Eye (tissue), 1 donor: Measurements from ENCODE around the gene SEMA4D.

ENCODE experiments used
- DNase-seq: peaks from one replicate; pipeline ENCODE4 v3.0.0-alpha.2; 2015

The SEMA4D gene

GRCh38 chr9:89408628-89409101 lies 89.2 kb downstream of the SEMA4D start:
- no peak for DNase-seq

- no peak for DNase-seq
Observed at GRCh38 chr9:89407070-89407469, 90.8 kb downstream of the SEMA4D start.

DNA sequence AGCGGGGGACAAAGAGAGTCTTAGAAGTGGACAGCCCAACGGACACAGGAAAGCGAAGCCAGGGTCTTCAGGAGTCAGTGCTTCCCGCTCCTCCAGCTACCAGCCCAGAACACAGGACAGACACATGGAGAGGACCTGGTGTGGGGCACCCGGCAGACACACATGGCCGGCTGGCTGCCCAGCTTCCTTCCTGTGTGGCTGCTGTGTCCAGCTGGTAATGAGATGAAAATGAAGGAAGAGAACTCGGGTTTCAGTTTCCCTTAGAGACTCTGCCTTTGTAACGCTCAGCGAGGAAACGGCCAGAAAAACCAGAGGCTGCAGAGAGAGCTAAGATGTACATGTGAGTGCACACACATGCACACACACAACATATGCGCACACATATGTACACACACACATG lies 92.1 kb downstream of the SEMA4D start:
- DNase-seq, result no peak

DNA sequence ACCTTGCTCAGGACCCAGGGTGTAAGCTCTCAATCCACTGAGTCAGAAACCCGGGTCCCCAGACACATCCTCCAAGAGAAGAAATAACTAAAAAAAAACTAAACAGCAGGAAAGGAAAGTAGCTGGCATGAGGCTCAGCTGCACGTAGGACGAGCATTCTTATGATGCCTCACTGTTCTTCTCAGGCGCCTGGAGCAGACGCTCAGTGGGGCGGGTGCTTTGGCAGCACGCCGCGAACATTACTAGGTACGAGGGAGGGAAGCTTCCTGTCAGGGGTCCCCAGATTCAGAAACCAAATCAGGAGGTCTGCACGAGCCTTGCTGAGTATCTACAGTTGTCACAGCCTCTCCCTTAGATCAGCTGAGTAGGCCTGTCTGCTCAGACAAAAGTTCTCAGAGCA lies 93.8 kb downstream of the SEMA4D start:
- no peak for DNase-seq

GRCh38 chr9:89402695-89403427 lies 95.1 kb downstream of the SEMA4D start:
- no peak for DNase-seq

- DNase-seq, result no peak
Observed at GRCh38 chr9:89400403-89401116, 97.4 kb downstream of the SEMA4D start.

DNA sequence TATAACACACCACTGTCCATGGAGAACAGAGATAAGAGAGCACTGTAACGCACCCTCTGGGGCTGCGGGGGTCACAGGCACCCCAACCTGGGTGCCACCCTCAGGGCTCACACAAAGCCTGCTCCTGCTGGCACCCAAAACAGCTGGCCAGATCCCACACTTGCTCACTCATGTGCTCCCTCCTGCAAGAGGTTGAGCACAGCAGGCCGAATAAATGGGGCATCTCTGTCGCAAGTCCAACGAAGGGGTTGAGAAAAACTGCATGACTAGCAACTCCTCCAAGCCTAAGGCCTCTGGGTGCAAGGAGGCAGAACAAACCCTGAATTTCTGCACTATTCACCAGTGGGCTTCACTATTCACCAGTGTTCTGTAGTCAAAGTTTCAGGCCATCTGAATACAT lies 99.3 kb downstream of the SEMA4D start:
- no peak for DNase-seq

GRCh38 chr9:89397471-89397870 lies 100.4 kb downstream of the SEMA4D start:
- DNase-seq, result no peak

- DNase-seq, result no peak
Observed at GRCh38 chr9:89395931-89396710, 101.8 kb downstream of the SEMA4D start.

DNA sequence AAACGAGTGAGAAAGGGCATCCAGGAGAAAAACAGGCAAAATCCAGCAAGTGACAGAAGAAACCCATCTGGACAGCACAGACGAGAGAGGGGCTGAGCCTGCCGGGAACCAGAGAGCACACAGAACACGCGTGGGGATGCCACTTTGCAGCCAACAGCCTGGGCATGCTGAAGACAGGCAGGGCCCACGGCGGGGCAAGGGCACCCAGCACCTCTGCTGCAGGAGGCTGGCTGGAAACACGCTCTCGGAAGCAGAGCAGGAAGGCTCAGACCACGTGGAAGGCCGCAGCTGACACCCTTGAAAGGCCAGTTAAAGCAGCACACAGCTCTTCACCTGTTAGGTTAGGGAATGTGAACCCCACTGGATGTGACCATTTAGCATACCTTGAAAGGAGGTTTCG lies 103.5 kb downstream of the SEMA4D start:
- no peak for DNase-seq

DNA sequence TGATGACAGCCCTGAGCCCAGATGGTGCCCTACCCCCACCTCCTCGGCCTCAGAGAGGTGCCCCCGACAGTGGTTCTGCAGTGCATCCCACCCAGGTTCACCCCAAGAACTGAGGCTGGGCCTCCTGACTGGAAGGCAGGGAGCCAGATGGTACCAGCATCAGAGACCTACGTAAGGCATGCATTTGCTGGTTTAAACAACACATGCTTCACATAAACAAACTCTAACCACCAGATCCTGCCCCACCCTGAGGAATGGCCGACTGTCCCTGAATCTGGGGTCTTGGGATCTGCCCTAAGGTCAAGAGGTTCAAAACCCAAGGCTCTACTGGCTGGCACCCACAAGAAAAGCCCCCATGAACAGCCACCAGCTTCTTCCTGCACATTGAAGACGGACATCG lies 106.3 kb downstream of the SEMA4D start:
- no peak for DNase-seq

- no peak for DNase-seq
Observed at GRCh38 chr9:89390578-89391116, 107.3 kb downstream of the SEMA4D start.

GRCh38 chr9:89390068-89390555 lies 107.8 kb downstream of the SEMA4D start:
- no peak for DNase-seq

DNA sequence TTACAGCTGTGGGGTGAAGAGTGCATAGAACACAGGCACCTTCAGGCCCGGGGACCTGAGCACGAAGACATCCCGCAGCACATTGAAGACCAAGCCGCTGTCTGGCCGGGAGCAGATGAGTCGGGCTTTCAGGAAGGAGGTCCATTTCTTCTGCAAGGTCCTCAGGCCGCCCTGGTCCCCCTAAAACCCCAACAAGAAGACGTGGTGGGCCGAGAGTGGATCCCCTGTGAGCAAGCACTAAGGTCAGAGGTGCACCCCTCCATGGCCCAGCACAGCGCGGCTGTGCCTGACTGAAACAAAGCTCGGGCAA lies 109.1 kb downstream of the SEMA4D start:
- DNase-seq, result no peak

DNA sequence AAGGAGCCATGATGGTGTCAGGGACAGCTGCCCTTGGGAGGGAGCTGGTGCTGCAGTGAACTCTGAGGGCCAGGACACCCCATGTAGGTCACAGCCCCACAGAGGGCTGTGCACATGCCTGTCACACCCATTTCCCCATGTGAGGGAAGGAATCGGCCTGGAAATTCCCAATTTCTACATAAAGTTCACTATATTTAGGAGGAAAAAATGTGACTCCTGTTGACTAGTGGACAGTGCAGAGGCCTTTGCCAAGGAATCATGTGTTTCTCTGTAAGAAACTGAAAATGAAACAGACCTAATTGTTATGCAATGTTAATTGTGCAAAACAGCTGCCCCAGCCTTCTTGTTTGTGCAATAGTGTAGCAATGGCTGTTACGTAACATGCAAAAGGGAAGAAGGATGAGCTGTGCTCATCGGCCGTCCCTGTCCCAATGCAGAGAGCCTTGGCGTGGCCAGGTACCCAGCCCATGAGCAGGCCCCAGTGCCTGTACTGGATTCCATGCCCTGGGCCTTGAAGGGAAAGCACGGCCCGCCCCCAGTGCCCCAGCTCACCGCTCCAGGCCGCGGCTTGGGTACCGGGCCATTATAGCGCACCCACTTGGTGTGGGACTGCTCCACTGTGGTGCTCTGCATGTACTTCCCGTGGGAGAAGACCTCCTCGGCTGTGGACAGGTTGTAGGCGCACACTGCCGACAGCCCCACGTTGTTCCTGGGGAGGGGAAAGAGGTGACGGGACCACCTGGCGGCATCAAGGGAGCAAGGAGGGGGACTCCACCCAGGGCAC lies 109.6 kb downstream of the SEMA4D start:
- DNase-seq, result no peak

DNA sequence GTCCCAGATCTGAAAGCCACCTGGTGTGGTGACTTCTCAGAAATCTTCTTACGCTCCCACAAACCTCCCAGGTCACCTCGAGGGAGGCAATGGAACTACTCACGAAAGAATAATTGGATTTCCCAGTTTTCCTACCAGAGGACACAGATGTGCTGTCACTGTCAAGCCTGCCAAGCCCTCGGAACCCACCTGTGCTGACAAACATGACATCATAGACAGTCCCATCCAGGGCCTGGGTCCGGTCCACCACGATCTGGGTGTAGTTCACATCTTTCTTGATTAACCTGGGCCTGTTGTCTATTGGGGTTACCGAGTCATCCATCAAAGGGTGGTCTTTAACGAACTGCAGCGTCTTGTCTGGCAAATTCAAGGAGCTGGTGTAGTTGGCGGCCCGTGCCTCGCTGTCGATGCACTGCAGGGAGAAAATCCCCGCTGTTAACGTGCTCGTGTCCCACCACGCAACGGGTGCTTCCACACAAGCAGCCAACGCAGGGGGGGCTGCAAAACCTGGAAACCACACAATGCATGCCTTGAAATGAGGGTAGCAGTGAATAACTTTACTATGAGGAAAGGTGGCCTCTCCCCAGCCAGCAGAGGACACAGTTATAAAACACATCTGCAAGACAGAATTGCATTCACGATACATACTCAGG lies 110.6 kb downstream of the SEMA4D start:
- no peak for DNase-seq

DNA sequence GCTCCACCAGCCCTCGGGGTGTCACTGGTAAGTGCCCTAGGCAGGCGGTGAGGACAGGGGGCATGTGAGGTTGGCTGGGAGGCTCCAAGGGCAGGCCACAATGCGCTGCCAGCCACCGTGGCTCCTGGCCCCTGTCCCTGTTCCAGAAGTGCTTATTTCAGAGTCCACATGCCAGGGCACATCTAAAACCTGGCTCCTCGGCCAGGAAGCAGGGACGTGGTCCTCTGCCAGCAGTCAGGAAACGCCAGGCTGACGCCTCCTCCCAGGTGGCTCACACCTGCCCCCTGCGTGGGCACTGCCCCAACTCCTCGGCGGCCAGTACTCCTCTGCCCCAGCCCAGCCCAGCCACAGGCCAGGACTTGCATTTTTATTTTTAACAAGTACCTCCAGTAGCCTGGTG lies 111.1 kb downstream of the SEMA4D start:
- no peak for DNase-seq

GRCh38 chr9:89386206-89386605 lies 111.7 kb downstream of the SEMA4D start:
- no peak for DNase-seq

DNA sequence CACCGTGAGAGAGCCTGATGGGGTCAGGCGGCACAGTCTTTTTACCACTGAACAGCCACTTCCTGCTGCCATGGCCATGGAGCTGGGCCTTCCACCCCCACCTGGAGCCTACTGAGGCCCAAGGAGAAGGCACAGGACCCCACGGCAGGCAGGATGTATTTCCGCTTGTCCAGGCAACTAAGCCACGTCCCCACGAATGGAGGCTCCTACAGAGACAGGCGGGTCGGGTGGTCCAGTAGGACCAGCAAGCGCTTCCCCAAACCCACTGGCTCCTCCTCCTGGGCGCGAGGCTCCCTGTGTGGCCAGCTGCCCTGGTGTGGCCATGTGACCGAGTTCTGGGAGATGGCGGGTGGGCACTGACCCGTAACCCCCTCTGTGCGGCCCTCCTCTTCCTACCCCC lies 113.1 kb downstream of the SEMA4D start:
- no peak for DNase-seq

GRCh38 chr9:89383721-89384300 lies 114.1 kb downstream of the SEMA4D start:
- DNase-seq, result no peak

DNA sequence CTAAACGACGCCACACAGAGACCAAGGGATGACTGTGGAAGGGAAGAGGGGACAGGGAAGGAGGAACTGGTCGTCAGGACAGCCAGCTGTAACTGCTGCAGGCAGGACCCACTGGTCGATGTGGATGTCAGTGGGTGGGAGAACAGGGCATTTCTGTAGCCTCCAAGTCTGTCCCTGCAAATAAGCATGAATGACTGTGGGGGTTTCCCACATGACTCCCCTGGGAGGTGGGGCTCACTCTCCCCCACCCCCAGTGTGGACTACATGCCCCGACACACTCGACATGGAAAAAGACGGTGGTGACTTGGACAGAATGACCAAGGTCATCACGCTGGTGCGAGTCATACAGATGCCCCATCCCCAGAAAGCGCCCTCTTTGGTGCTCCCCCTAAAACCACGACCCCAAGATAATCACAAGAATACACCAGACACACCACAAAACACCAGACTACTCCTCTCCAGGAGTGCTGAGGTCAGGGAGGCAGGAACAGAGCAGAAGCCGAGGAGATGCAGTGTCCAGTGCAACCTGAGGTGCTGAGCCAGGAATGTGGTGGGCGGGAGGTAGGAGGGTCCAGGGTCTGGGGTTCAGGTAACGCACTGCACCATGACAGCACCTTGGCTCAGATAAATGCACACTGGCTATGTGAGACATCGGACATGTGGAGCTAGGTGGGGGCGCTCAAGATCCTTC lies 114.7 kb downstream of the SEMA4D start:
- no peak for DNase-seq
